SJSA1 (cell line): ENCODE results near the gene NOL7. TPM values are rescaled to one million over a fixed set of nuclear protein-coding genes. Genes with fewer than 3 reads are reported as not detected.

Experiments used
- DNase-seq, 2 experiments: peaks; one replicate each; pipeline ENCODE4 v3.0.0-alpha.2; 2015 to 2020; ENCODE audit warnings: low spot score in 2 of 2, low read depth in 1 of 2
- H3K27ac ChIP-seq: fragments of 250-450 bp; sonication (Bioruptor Pico); 2 replicates; pipeline ENCODE4 v1.5.1; 2020; ENCODE audit warnings: mild to moderate bottlenecking, moderate library complexity
- H3K27me3 ChIP-seq: fragments of 250-450 bp; sonication (Bioruptor Pico); replicated peaks from 2 replicates; pipeline ENCODE4 v1.5.1; 2020; ENCODE audit warnings: mild to moderate bottlenecking, moderate library complexity
- H3K36me3 ChIP-seq: fragments of 250-450 bp; sonication (Bioruptor Pico); 2 replicates; pipeline ENCODE4 v1.5.1; 2020; ENCODE audit warnings: mild to moderate bottlenecking
- H3K4me1 ChIP-seq: fragments of 250-450 bp; sonication (Bioruptor Pico); replicated peaks from 2 replicates; pipeline ENCODE4 v1.6.1; 2021; ENCODE audit warnings: mild to moderate bottlenecking
- H3K4me3 ChIP-seq: fragments of 250-450 bp; sonication (Bioruptor Pico); 2 replicates; pipeline ENCODE4 v1.5.1; 2020; ENCODE audit warnings: mild to moderate bottlenecking
- H3K9me3 ChIP-seq: fragments of 250-450 bp; sonication (Bioruptor Pico); replicated peaks from 2 replicates; pipeline ENCODE4 v1.5.1; 2020; ENCODE audit warnings: mild to moderate bottlenecking
- total RNA-seq: library from RNA; depleted of rRNA; stranded (reverse); fragments of >200 nt; shearing (Covaris generic); gene quantifications from 2 replicates; pipeline ENCODE4 v1.2.3, GENCODE V29; 2014; rRNA removed

NOL7 gene
- total RNA-seq, 1 experiment from 2014 or later: 168 TPM

GRCh38 chr6:13668291-13668928 lies 53.3 kb downstream of the NOL7 start:
- Histone ChIP-seq H3K4me3 (no peak overlapping the region), H3K36me3 (no peaks in the 10 kb centered on the region), H3K27ac (no peak overlapping the region), H3K27me3 (no peaks in the 10 kb centered on the region), H3K4me1 (peaks cover 6% of the 10 kb centered on the region; the same call in 1 of the 2 replicates), H3K9me3 (no peaks in the 10 kb centered on the region)
- DNase-seq: no peak

GRCh38 chr6:13669476-13669875 lies 54.3 kb downstream of the NOL7 start:
- no peaks in the 10 kb centered on the region for H3K36me3 ChIP-seq
- H3K4me3 ChIP-seq: no peak overlapping the region
- H3K9me3 ChIP-seq: no peaks in the 10 kb centered on the region
- H3K27me3 ChIP-seq: no peaks in the 10 kb centered on the region
- H3K27ac ChIP-seq: no peak overlapping the region
- no peak for DNase-seq
- peaks cover 6% of the 10 kb centered on the region; the same call in 1 of the 2 replicates for H3K4me1 ChIP-seq

Other genes with a start within 250 kb of the NOL7 start
- 10.8 and 13.2 TPM in 2 replicates for gene GFOD1, start 127.7 kb upstream of the NOL7 start, total RNA-seq
- 2.0 and 5.1 TPM in 2 replicates for gene SIRT5, start 40.7 kb upstream of the NOL7 start, total RNA-seq
- 24.0 and 38.5 TPM in 2 replicates for gene RANBP9, start 96.5 kb downstream of the NOL7 start, total RNA-seq
- 25.1 and 27.9 TPM in 2 replicates for gene MCUR1, start 199.2 kb downstream of the NOL7 start, total RNA-seq